SK-N-SH (cell line): ENCODE results near the gene LAMC2. TPM values are rescaled to one million over a fixed set of nuclear protein-coding genes. Genes with fewer than 3 reads are reported as not detected.

Experiments used
- CTCF ChIA-PET: fragments of 300-600, 350-600 bp; formaldehyde crosslinking; extraction: SDS; loops from one replicate; lab custom pipeline; 2021; lab: Yijun Ruan, JAX
- POLR2A ChIA-PET: fragments of 350-600 bp; sonication (Branson Sonifier 250); formaldehyde crosslinking; extraction: SDS; loops from one replicate; lab custom pipeline; 2020; ENCODE audit warnings: antibody characterized with exemption, inconsistent platforms; lab: Yijun Ruan, JAX
- DNase-seq: peaks from one replicate; pipeline ENCODE4 v3.0.0; 2012
- H2AFZ ChIP-seq: fragments of 200-600 bp; sonication (generic); 2 replicates; pipeline ENCODE4 v1.8.1; 2016; ENCODE audit warnings: antibody characterized with exemption, mild to moderate bottlenecking, low read depth
- H3F3A ChIP-seq: fragments of 200-600 bp; sonication (generic); replicated peaks from 2 replicates; pipeline ENCODE3; 2016; ENCODE audit warnings: antibody characterized with exemption, mild to moderate bottlenecking; ENCODE audit not compliant: insufficient read depth
- H3K27ac ChIP-seq, 2 experiments: fragments of 200-500 bp in 1 of 2; fragments of 200-600 bp in 1 of 2; sonication (Bioruptor generic) in 1 of 2; sonication (generic), shearing (Covaris generic) in 1 of 2; 2 replicates each; pipeline versions ENCODE4 v1.5.1 to v1.6.1; 2014 to 2016; ENCODE audit warnings: low read depth in 2 of 2, inconsistent platforms in 1 of 2, low read length in 1 of 2, mild to moderate bottlenecking in 1 of 2, mixed read lengths in 1 of 2
- H3K27me3 ChIP-seq: fragments of 200-600 bp; sonication (generic), shearing (Covaris generic); 2 replicates; pipeline ENCODE4 v1.6.1; 2016; ENCODE audit warnings: mixed run types; ENCODE audit not compliant: insufficient read depth
- H3K36me3 ChIP-seq, 2 experiments: fragments of 200-500 bp in 1 of 2; fragments of 200-600 bp in 1 of 2; sonication (Bioruptor generic) in 1 of 2; sonication (generic) in 1 of 2; replicated peaks in 1 of 2; 2 replicates each; pipeline versions ENCODE3 to v1.5.1; 2014 to 2016; ENCODE audit warnings: low read length in 1 of 2, mild to moderate bottlenecking in 1 of 2; ENCODE audit not compliant: insufficient read depth in 2 of 2, control insufficient read depth in 1 of 2
- H3K4me1 ChIP-seq, 2 experiments: fragments of 200-500 bp in 1 of 2; fragments of 200-600 bp in 1 of 2; sonication (Bioruptor generic) in 1 of 2; sonication (generic), shearing (Covaris generic) in 1 of 2; 2 replicates each; pipeline versions ENCODE4 v1.5.1 to v1.6.1; 2014 to 2016; ENCODE audit warnings: low read depth in 1 of 2, low read length in 1 of 2, mixed run types in 1 of 2; ENCODE audit not compliant: insufficient read depth in 2 of 2, control insufficient read depth in 1 of 2
- H3K4me2 ChIP-seq: fragments of 200-600 bp; sonication (generic), shearing (Covaris generic); 2 replicates; pipeline ENCODE4 v1.6.1; 2017; ENCODE audit warnings: mixed run types
- H3K4me3 ChIP-seq, 2 experiments: fragments of 200-500 bp in 1 of 2; fragments of 200-600 bp in 1 of 2; sonication (Bioruptor generic) in 1 of 2; sonication (generic), shearing (Covaris generic) in 1 of 2; 2 replicates each; pipeline versions ENCODE4 v1.5.1 to v1.8.1; 2014 to 2016; ENCODE audit warnings: low read depth in 2 of 2, inconsistent platforms in 1 of 2, low read length in 1 of 2, mild to moderate bottlenecking in 1 of 2, mixed read lengths in 1 of 2, moderate library complexity in 1 of 2
- H3K79me2 ChIP-seq: fragments of 200-600 bp; sonication (generic); 2 replicates; pipeline ENCODE4 v1.8.1; 2017; ENCODE audit warnings: mild to moderate bottlenecking; ENCODE audit not compliant: insufficient read depth
- H3K9ac ChIP-seq: fragments of 200-600 bp; sonication (generic); 2 replicates; pipeline ENCODE4 v1.6.1; 2017; ENCODE audit warnings: mixed run types
- H3K9me2 ChIP-seq: fragments of 200-600 bp; sonication (generic); 2 replicates; pipeline ENCODE4 v1.6.1; 2017; ENCODE audit warnings: mixed run types
- H3K9me3 ChIP-seq: fragments of 200-600 bp; sonication (generic); 2 replicates; pipeline ENCODE4 v1.6.1; 2017; ENCODE audit warnings: mixed run types, mild to moderate bottlenecking, moderate library complexity
- H4K20me1 ChIP-seq: fragments of 200-600 bp; sonication (generic); 2 replicates; pipeline ENCODE4 v1.6.1; 2017; ENCODE audit warnings: mild to moderate bottlenecking, mixed run types; ENCODE audit not compliant: insufficient read depth
- CHD2 ChIP-seq: fragments of 150-350 bp; IDR thresholded peaks from 2 replicates; pipeline ENCODE4 v1.6.1; 2018; ENCODE audit warnings: low read length; ENCODE audit not compliant: partially characterized antibody
- CTCF ChIP-seq: fragments of 200-600 bp; sonication (generic); IDR thresholded peaks from 2 replicates; pipeline ENCODE4 v1.6.1; 2017; ENCODE audit warnings: antibody characterized with exemption, mild to moderate bottlenecking, moderate library complexity
- ELF1 ChIP-seq: IDR thresholded peaks from 2 replicates; pipeline ENCODE4 v1.4.0; 2012
- FOXJ3 ChIP-seq: sonication (generic); formaldehyde crosslinking; IDR thresholded peaks from 2 replicates; pipeline ENCODE4 v1.5.1; 2020; ENCODE audit warnings: mild to moderate bottlenecking, missing genetic modification reagents
- JUND ChIP-seq: IDR thresholded peaks from 2 replicates; pipeline ENCODE4 v1.4.0; 2012
- MAX ChIP-seq: IDR thresholded peaks from 2 replicates; pipeline ENCODE4 v1.4.0; 2012; ENCODE audit warnings: low read depth
- MXI1 ChIP-seq: IDR thresholded peaks from 2 replicates; pipeline ENCODE4 v1.6.1; 2012; ENCODE audit warnings: mild to moderate bottlenecking, low read depth, low read length, improper control_type of control experiment
- NFIC ChIP-seq: IDR thresholded peaks from 2 replicates; pipeline ENCODE4 v1.4.0; 2012; ENCODE audit warnings: borderline replicate concordance
- NRF1 ChIP-seq: IDR thresholded peaks from 2 replicates; pipeline ENCODE4 v1.6.1; 2012; ENCODE audit warnings: low read depth, mild to moderate bottlenecking, low read length
- RAD21 ChIP-seq: IDR thresholded peaks from 2 replicates; pipeline ENCODE4 v1.6.1; 2012; ENCODE audit warnings: mild to moderate bottlenecking, low read length
- REST ChIP-seq: IDR thresholded peaks from 2 replicates; pipeline ENCODE4 v1.6.1; 2012; ENCODE audit warnings: mild to moderate bottlenecking, low read depth, low read length, moderate library complexity
- RFX5 ChIP-seq: IDR thresholded peaks from 2 replicates; pipeline ENCODE4 v1.6.1; 2012; ENCODE audit warnings: mild to moderate bottlenecking, improper control_type of control experiment, low read length
- SIN3A ChIP-seq: IDR thresholded peaks from 2 replicates; pipeline ENCODE4 v1.6.1; 2012; ENCODE audit warnings: low read depth, mild to moderate bottlenecking, low read length, moderate library complexity, borderline replicate concordance
- TAF1 ChIP-seq: IDR thresholded peaks from 2 replicates; pipeline ENCODE4 v1.6.1; 2012; ENCODE audit warnings: low read depth, mild to moderate bottlenecking, low read length, moderate library complexity, borderline replicate concordance
- USF1 ChIP-seq: IDR thresholded peaks from 2 replicates; pipeline ENCODE4 v1.4.0; 2012; ENCODE audit warnings: low read depth, borderline replicate concordance
- USF2 ChIP-seq: fragments of 150-350 bp; IDR thresholded peaks from 2 replicates; pipeline ENCODE4 v1.6.1; 2017; ENCODE audit warnings: antibody characterized with exemption, low read length, low read depth, borderline replicate concordance
- YY1 ChIP-seq: IDR thresholded peaks from 2 replicates; pipeline ENCODE4 v1.4.0; 2012; ENCODE audit warnings: low read depth, mild to moderate bottlenecking
- ZBTB33 ChIP-seq: IDR thresholded peaks from 2 replicates; pipeline ENCODE4 v1.4.0; 2012; ENCODE audit warnings: low read depth, borderline replicate concordance
- WGBS: methylation state at CpG from one replicate; pipeline ENCODE4 v1.1.6; 2017; ENCODE audit warnings: low lambda C conversion rate; 5-methylcytosine and 5-hydroxymethylcytosine counted together
- polyA plus RNA-seq, 3 experiments: library from polyadenylated mRNA; depleted of rRNA; stranded (reverse); fragments of >200 nt; gene quantifications; 2 replicates each; pipeline ENCODE4 v1.2.3, GENCODE V29; 2012

The LAMC2 gene
- polyA plus RNA-seq, 1 of the 3 experiments (the other 2 are of a cell fraction) = 0.15 TPM

GRCh38 chr1:183284086-183284485 is 98.0 kb downstream of the LAMC2 start:
- TF ChIP-seq REST (no peak), RAD21 (no peak), NFIC (no peak), SIN3A (no peak), MAX (no peak), USF1 (no peak), RFX5 (no peak), ELF1 (no peak), MXI1 (no peak), CHD2 (no peak)
- H3K9me3 ChIP-seq = no peaks in the 10 kb centered on the region
- peaks cover 10 to 27% of the 10 kb centered on the region in 2 experiments; a peak in 2 of 4 replicates for H3K4me1 ChIP-seq
- no peak for DNase-seq
- no peak overlapping the region for H3K4me2 ChIP-seq
- no peak overlapping the region for H2AFZ ChIP-seq
- CTCF ChIA-PET = no interaction called here
- no peak overlapping the region for H3K4me3 ChIP-seq
- no peak overlapping the region for H3K27ac ChIP-seq
- no peaks in the 10 kb centered on the region for H3K9me2 ChIP-seq
- H3K36me3 ChIP-seq = no peaks in the 10 kb centered on the region
- no peaks in the 10 kb centered on the region for H3F3A ChIP-seq
- WGBS = 66% methylated on average over 2 of the region's 5 CpGs
- H3K79me2 ChIP-seq = no peaks in the 10 kb centered on the region
- POLR2A ChIA-PET = no interaction called here
- H3K27me3 ChIP-seq = no peaks in the 10 kb centered on the region
- H3K9ac ChIP-seq = no peak overlapping the region
- H4K20me1 ChIP-seq = no peaks in the 10 kb centered on the region

GRCh38 chr1:183285256-183285655 is 99.2 kb downstream of the LAMC2 start:
- H3K36me3 ChIP-seq = no peaks in the 10 kb centered on the region
- H3F3A ChIP-seq = no peaks in the 10 kb centered on the region
- H3K4me1 ChIP-seq = peaks cover 0 to 19% of the 10 kb centered on the region in 2 experiments; a peak in 1 of 4 replicates
- ChIA-PET POLR2A (interaction anchor here (0.7 kb wide), 1 partner anchor 197 kb away, joined by 3 read pairs; no protein-coding TSS in a partner anchor), CTCF (no interaction called here)
- no peak overlapping the region for H3K4me3 ChIP-seq
- no peak overlapping the region for H3K4me2 ChIP-seq
- no peaks in the 10 kb centered on the region for H3K9me2 ChIP-seq
- no peaks in the 10 kb centered on the region for H4K20me1 ChIP-seq
- no peak overlapping the region for H2AFZ ChIP-seq
- no peak for DNase-seq
- no peaks in the 10 kb centered on the region for H3K27me3 ChIP-seq
- TF ChIP-seq TAF1 (no peak), SIN3A (no peak), YY1 (no peak), NRF1 (no peak), RAD21 (no peak), CTCF (no peak), FOXJ3 (CRISPR knock-in tag) (no peak), MXI1 (no peak), ZBTB33 (no peak), USF2 (no peak), JUND (no peak)
- H3K9ac ChIP-seq = no peak overlapping the region
- no peaks in the 10 kb centered on the region for H3K9me3 ChIP-seq
- no peaks in the 10 kb centered on the region for H3K79me2 ChIP-seq
- WGBS = 80% methylated on average over 1 of the region's 1 CpG
- no peak overlapping the region for H3K27ac ChIP-seq
